ENCODE data around the gene ARRDC5.

Gene ARRDC5

GRCh38 chr19:4877753-4878490 lies 24.8 kb downstream of the ARRDC5 start:
- Mint-ChIP-seq H3K4me1 (peaks cover 14% of the 10 kb centered on the region), H3K9me3 (no peaks in the 10 kb centered on the region), H3K27me3 (ENCODE audit: low read depth, poor library complexity) (peaks cover 9% of the 10 kb centered on the region), H3K36me3 (ENCODE audit: low read depth) (no peaks in the 10 kb centered on the region), H3K27ac (no peak overlapping the region), H3K4me3 (no peak overlapping the region)
- TF ChIP-seq, protein P1, sequence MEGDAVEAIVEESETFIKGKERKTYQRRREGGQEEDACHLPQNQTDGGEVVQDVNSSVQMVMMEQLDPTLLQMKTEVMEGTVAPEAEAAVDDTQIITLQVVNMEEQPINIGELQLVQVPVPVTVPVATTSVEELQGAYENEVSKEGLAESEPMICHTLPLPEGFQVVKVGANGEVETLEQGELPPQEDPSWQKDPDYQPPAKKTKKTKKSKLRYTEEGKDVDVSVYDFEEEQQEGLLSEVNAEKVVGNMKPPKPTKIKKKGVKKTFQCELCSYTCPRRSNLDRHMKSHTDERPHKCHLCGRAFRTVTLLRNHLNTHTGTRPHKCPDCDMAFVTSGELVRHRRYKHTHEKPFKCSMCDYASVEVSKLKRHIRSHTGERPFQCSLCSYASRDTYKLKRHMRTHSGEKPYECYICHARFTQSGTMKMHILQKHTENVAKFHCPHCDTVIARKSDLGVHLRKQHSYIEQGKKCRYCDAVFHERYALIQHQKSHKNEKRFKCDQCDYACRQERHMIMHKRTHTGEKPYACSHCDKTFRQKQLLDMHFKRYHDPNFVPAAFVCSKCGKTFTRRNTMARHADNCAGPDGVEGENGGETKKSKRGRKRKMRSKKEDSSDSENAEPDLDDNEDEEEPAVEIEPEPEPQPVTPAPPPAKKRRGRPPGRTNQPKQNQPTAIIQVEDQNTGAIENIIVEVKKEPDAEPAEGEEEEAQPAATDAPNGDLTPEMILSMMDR (IDR thresholded peaks at IDR 0.05), result no peak
- peak; percentile 38 for DNase-seq

DNA sequence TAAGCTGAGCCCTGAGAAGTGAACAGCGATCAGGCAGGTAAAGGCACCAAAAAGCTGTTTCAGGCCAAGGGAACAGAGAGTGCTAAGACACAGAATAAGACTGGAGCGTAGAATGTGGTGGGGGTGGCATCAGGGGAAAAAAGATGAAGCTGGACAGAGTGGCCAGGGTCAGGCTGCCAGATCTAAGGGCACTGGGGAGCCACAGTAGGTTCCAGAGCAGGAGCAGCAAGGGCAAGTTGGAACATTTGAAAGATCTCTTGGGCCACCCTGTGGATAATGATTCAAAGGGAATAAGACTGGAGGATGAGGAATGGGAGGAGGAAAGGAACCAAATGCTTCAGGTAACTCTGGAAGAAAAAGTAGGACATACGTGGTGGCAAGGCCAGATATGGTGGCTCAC lies 28.8 kb downstream of the ARRDC5 start:
- no peak overlapping the region for H3K27ac Mint-ChIP-seq
- no peak overlapping the region for H3K4me3 Mint-ChIP-seq
- H3K36me3 Mint-ChIP-seq (ENCODE audit: low read depth), result no peaks in the 10 kb centered on the region

DNA sequence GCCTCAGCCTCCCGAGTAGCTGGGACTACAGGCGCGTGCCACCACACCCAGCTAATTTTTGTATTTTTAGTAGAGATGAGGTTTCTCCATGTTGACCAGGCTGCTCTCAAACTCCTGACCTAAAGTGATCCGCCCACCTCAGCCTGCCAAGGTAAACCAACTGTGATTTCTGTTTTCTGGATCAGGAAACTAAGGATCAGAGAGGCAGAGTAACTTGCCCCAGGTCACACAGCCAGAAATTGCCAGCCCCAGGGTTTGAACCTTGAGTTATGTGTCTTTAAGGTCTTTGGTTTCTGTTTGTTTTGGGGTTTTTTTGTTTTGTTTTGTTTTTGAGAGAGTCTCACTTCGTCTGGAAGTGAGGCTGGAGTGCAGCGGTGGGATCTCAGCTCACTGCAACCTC lies 31.0 kb downstream of the ARRDC5 start:
- no peaks in the 10 kb centered on the region for H3K36me3 Mint-ChIP-seq (ENCODE audit: low read depth)
- DNase-seq, result no peak
- H3K4me3 Mint-ChIP-seq, result no peak overlapping the region

More for the DNA sequence above, 28.8 kb downstream of the ARRDC5 start:
- H3K4me1 Mint-ChIP-seq, result peaks cover 30% of the 10 kb centered on the region
- no peaks in the 10 kb centered on the region for H3K9me3 Mint-ChIP-seq
- TF ChIP-seq, protein P1 (IDR thresholded peaks at IDR 0.05), result no peak
- DNase-seq, result no peak
- peaks cover 14% of the 10 kb centered on the region for H3K27me3 Mint-ChIP-seq (ENCODE audit: low read depth, poor library complexity)

GRCh38 chr19:4870025-4870700 lies 32.5 kb downstream of the ARRDC5 start:
- peak overlapping the region; percentile 56 for H3K27ac Mint-ChIP-seq
- no peak for DNase-seq

More for the DNA sequence above, 31.0 kb downstream of the ARRDC5 start:
- H3K4me1 Mint-ChIP-seq, result peaks cover 27% of the 10 kb centered on the region
- TF ChIP-seq, protein P1 (IDR thresholded peaks at IDR 0.05), result no peak
- H3K27me3 Mint-ChIP-seq (ENCODE audit: low read depth, poor library complexity), result peaks cover 16% of the 10 kb centered on the region
- H3K9me3 Mint-ChIP-seq, result no peaks in the 10 kb centered on the region
- H3K27ac Mint-ChIP-seq, result no peak overlapping the region

GRCh38 chr19:4868286-4868834 lies 34.3 kb downstream of the ARRDC5 start:
- no peak for DNase-seq
- Mint-ChIP-seq H3K27me3 (ENCODE audit: low read depth, poor library complexity) (peaks cover 10% of the 10 kb centered on the region), H3K27ac (no peak overlapping the region), H3K4me3 (peak overlapping the region; percentile 82), H3K9me3 (no peaks in the 10 kb centered on the region), H3K4me1 (peaks cover 31% of the 10 kb centered on the region), H3K36me3 (ENCODE audit: low read depth) (peaks cover 4% of the 10 kb centered on the region)
- TF ChIP-seq, protein P1 (IDR thresholded peaks at IDR 0.05), result no peak

More at GRCh38 chr19:4870025-4870700, 32.5 kb downstream of the ARRDC5 start:
- peaks cover 16% of the 10 kb centered on the region for H3K27me3 Mint-ChIP-seq (ENCODE audit: low read depth, poor library complexity)
- H3K9me3 Mint-ChIP-seq, result no peaks in the 10 kb centered on the region
- TF ChIP-seq, protein P1 (IDR thresholded peaks at IDR 0.05), result no peak
- no peaks in the 10 kb centered on the region for H3K36me3 Mint-ChIP-seq (ENCODE audit: low read depth)
- peaks cover 35% of the 10 kb centered on the region for H3K4me1 Mint-ChIP-seq
- H3K4me3 Mint-ChIP-seq, result no peak overlapping the region

All from nephron progenitor cell (in vitro differentiated cells).